ENCODE measurements around the gene SLC25A44.

- no peak for TF ChIP-seq EZH2 (IDR thresholded peaks at IDR 0.05; ENCODE audit: insufficient read depth, poor library complexity, severe bottlenecking)
- TF ChIP-seq EZH2phosphoT487 (IDR thresholded peaks at IDR 0.05; ENCODE audit: insufficient read depth, low read depth), result no peak
Measured at GRCh38 chr1:156203331-156203730, 9.4 kb downstream of the SLC25A44 start.
